Astrocyte of the hippocampus (primary cell): Measurements from ENCODE around the gene KCNMB2.

Experiments used
- DNase-seq: peaks from one replicate; pipeline ENCODE4 v3.0.0; 2011; ENCODE audit warnings: low read depth, low spot score

KCNMB2 gene

GRCh38 chr3:178752843-178753242, 216.6 kb downstream of the KCNMB2 start:
- DNase-seq = no peak

GRCh38 chr3:178754852-178755510, 218.7 kb downstream of the KCNMB2 start:
- no peak for DNase-seq

GRCh38 chr3:178761024-178761423, 224.8 kb downstream of the KCNMB2 start:
- no peak for DNase-seq

- DNase-seq = no peak
Measured at GRCh38 chr3:178761461-178761860, 225.2 kb downstream of the KCNMB2 start.

GRCh38 chr3:178762385-178762784, 226.1 kb downstream of the KCNMB2 start:
- DNase-seq = no peak

- no peak for DNase-seq
Measured at GRCh38 chr3:178765472-178765871, 229.2 kb downstream of the KCNMB2 start.

- no peak for DNase-seq
Measured at GRCh38 chr3:178767581-178767980, 231.3 kb downstream of the KCNMB2 start.

GRCh38 chr3:178768072-178768864, 232.0 kb downstream of the KCNMB2 start:
- DNase-seq = no peak

- no peak for DNase-seq
Measured at GRCh38 chr3:178771511-178771910, 235.3 kb downstream of the KCNMB2 start.

GRCh38 chr3:178772746-178773145, 236.5 kb downstream of the KCNMB2 start:
- no peak for DNase-seq

GRCh38 chr3:178773358-178773757, 237.1 kb downstream of the KCNMB2 start:
- DNase-seq = no peak

- DNase-seq = peak; percentile 40
Measured at GRCh38 chr3:178777718-178778411, 241.6 kb downstream of the KCNMB2 start.

GRCh38 chr3:178778589-178778988, 242.4 kb downstream of the KCNMB2 start:
- DNase-seq = no peak

- DNase-seq = peak; percentile 53
Measured at GRCh38 chr3:178785961-178786360, 249.7 kb downstream of the KCNMB2 start.

- no peak for DNase-seq
Measured at GRCh38 chr3:178787960-178788359, 251.7 kb downstream of the KCNMB2 start.

GRCh38 chr3:178794711-178795110, 258.5 kb downstream of the KCNMB2 start:
- DNase-seq = no peak

- DNase-seq = no peak
Measured at GRCh38 chr3:178795349-178795748, 259.1 kb downstream of the KCNMB2 start.

GRCh38 chr3:178802259-178802658, 266.0 kb downstream of the KCNMB2 start:
- no peak for DNase-seq

- no peak for DNase-seq
Measured at GRCh38 chr3:178802993-178803693, 266.9 kb downstream of the KCNMB2 start.

GRCh38 chr3:178804606-178805005, 268.4 kb downstream of the KCNMB2 start:
- no peak for DNase-seq

- no peak for DNase-seq
Measured at GRCh38 chr3:178805741-178806140, 269.5 kb downstream of the KCNMB2 start.

- DNase-seq = no peak
Measured at GRCh38 chr3:178806651-178807050, 270.4 kb downstream of the KCNMB2 start.
